Loucy (cell line): ENCODE measurements around the gene CCDC12.

ENCODE experiments used
- EZH2phosphoT487 ChIP-seq: fragments of 200-600 bp; IDR thresholded peaks from 2 replicates; pipeline ENCODE4 v1.6.1; 2018; ENCODE audit warnings: antibody characterized with exemption, mild to moderate bottlenecking, moderate library complexity, borderline replicate concordance
- TF ChIP-seq, protein P1 (sequence below): fragments of 200-600 bp; sonication (generic); conservative IDR thresholded peaks from 2 replicates; pipeline ENCODE4 v1.5.1; 2014; ENCODE audit warnings: mild to moderate bottlenecking, antibody characterized with exemption, low read length

DNA sequence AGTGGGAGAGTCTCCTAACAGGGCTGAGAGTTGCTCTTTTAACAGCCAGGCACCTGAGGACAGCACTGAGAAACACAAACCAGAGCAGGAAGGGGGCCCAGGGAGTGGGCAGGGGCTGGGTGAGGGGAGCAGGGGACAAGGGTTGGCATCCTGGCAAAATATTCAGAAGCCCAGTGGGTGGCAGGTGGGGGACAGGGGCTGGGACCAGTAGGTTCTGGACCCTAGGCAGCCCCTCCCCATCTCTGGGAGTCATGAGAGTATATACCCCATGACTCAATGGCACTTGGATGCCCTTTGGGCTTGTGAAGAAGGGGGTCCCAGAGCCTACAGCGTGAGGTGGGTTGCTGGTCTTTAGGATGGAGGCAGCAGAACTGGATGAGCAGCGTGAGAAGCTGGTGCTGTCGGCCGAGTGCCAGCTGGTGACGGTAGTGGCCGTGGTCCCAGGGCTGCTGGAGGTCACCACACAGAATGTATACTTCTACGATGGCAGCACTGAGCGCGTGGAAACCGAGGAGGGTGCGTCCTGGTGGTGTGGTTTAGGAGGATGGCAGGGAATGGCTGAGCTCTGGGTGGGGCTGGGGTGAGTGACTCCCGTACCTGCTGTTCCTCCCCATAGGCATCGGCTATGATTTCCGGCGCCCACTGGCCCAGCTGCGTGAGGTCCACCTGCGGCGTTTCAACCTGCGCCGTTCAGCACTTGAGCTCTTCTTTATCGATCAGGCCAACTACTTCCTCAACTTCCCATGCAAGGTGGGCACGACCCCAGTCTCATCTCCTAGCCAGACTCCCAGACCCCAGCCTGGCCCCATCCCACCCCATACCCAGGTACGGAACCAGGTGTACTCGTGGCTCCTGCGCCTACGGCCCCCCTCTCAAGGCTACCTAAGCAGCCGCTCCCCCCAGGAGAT, 27.2 kb upstream of the CCDC12 start:
- no peak for TF ChIP-seq EZH2phosphoT487
- TF ChIP-seq, protein P1, sequence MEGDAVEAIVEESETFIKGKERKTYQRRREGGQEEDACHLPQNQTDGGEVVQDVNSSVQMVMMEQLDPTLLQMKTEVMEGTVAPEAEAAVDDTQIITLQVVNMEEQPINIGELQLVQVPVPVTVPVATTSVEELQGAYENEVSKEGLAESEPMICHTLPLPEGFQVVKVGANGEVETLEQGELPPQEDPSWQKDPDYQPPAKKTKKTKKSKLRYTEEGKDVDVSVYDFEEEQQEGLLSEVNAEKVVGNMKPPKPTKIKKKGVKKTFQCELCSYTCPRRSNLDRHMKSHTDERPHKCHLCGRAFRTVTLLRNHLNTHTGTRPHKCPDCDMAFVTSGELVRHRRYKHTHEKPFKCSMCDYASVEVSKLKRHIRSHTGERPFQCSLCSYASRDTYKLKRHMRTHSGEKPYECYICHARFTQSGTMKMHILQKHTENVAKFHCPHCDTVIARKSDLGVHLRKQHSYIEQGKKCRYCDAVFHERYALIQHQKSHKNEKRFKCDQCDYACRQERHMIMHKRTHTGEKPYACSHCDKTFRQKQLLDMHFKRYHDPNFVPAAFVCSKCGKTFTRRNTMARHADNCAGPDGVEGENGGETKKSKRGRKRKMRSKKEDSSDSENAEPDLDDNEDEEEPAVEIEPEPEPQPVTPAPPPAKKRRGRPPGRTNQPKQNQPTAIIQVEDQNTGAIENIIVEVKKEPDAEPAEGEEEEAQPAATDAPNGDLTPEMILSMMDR: no peak
